GM12874 (cell line): ENCODE measurements around the gene MAML2.

ENCODE experiments used
- TF ChIP-seq, protein P1 (sequence below): IDR thresholded peaks from 2 replicates; pipeline ENCODE4 v1.5.1; 2011; ENCODE audit warnings: low read depth, mild to moderate bottlenecking, control low read depth, low read length, moderate library complexity; ENCODE audit not compliant: insufficient read depth

Gene MAML2

DNA sequence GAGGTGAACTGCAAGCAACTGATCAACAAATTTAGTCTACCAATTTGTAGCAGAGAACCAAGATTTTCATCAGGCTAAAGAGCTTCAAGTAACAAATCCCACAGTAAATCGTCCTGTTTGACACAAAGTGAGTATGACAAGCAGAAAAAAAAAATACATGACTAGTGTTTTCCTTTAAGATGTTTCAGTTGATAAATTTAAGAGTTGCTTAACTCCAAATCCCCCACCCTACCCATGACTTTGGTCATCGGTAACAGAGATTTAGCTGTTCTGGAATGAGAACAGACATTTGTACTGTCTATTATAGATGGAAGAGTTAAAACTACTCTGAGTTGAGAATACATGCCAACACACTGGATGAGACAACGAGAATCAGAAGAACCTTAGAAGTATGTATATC is 254.1 kb downstream of the MAML2 start:
- TF ChIP-seq, protein P1, sequence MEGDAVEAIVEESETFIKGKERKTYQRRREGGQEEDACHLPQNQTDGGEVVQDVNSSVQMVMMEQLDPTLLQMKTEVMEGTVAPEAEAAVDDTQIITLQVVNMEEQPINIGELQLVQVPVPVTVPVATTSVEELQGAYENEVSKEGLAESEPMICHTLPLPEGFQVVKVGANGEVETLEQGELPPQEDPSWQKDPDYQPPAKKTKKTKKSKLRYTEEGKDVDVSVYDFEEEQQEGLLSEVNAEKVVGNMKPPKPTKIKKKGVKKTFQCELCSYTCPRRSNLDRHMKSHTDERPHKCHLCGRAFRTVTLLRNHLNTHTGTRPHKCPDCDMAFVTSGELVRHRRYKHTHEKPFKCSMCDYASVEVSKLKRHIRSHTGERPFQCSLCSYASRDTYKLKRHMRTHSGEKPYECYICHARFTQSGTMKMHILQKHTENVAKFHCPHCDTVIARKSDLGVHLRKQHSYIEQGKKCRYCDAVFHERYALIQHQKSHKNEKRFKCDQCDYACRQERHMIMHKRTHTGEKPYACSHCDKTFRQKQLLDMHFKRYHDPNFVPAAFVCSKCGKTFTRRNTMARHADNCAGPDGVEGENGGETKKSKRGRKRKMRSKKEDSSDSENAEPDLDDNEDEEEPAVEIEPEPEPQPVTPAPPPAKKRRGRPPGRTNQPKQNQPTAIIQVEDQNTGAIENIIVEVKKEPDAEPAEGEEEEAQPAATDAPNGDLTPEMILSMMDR: no peak

DNA sequence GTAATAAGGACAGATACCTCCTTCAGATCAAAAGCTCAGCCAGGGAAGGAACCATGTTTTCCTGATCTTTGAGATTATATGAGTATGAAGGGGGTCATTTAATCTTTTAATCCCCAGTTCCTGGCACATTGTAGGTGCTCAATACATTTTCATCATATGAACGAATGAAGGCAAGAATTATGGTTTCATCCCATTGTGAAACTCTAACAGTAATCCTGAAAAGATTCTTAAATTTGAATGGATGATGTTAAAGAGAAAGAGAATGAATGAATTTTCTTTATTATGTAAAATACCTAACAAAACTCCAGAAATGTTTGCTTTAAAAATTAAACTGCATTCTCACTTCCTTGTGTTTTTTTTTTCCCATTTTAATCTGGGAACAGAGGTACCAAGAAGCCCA is 256.9 kb downstream of the MAML2 start:
- TF ChIP-seq, protein P1: no peak

DNA sequence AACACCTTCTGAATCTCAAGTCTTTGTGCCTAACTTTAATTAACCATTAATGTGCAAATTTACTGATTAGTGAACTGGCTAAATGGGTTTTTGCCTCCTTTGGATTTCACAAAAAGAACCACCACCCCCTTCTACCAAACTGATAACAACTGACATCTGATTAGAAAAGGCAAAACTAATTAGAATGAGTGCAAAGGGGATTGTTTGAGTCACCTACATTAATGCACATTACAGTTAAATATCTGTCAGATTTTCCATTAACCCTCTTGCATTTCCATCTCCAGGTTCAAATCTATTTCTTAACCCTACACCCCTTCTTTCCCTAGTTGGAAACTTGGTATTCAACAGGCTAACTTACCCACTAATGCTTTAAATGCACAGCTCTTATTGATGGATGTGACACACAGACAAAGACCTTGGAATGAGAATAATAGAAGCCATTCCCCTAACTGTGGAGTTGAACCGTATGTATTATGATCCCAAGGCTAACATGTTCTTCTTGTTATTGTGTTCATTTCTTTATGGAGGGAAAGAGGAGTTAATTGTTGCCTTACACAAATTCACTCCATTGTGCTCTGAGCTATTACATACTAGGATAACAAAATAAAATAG is 257.6 kb downstream of the MAML2 start:
- TF ChIP-seq, protein P1: no peak

DNA sequence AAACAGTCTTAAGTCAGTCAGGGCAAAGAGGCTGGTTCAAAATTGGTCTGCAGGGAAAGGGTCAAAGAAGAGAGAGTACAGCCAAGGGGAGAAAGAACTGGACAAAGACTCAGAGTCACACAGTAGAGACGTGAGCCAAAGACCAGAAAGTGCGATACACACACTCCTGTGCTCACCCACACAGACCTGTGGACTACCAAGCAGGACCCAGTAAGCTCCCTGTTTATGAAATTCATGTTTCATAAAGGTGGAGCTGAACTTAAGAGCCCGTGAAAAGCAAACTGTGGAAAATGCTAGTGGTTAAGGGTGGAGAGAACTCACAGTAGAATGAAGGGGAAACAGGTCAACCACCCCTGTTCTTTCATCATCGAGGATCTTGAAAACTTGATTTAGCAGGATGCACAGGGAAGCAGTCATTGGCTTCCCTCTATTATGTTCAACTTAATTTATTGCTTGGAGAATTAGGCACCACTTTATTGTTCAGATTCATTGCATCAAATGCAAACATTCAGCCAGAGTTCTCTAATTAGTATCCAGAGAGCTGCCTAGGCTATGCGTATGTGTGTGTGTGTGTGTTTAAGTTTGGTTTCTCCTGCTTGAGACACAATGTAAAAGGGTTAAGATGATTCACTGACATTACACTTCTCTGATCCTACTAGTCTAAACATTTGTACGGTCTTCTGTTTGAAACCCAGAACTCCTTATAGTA is 258.2 kb downstream of the MAML2 start:
- TF ChIP-seq, protein P1: no peak

DNA sequence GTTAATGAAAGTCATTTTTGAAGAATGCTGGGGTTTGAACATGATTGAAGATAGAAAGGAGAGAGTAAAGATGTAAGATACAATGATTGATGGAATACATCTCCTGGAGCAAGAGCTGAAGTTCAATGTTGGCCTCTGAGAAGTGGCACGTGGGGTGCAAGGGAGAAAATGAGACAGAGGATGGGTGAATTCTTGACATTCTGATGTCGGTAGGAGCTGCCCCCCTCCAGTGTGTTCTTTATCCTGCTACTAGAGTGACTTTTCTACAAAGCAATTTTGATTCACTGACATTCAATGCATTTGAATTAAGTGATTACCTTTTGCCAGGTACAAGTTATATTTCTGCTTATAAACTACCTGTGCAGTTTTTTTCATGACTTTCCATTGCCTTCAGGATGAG is 260.1 kb downstream of the MAML2 start:
- TF ChIP-seq, protein P1: no peak

DNA sequence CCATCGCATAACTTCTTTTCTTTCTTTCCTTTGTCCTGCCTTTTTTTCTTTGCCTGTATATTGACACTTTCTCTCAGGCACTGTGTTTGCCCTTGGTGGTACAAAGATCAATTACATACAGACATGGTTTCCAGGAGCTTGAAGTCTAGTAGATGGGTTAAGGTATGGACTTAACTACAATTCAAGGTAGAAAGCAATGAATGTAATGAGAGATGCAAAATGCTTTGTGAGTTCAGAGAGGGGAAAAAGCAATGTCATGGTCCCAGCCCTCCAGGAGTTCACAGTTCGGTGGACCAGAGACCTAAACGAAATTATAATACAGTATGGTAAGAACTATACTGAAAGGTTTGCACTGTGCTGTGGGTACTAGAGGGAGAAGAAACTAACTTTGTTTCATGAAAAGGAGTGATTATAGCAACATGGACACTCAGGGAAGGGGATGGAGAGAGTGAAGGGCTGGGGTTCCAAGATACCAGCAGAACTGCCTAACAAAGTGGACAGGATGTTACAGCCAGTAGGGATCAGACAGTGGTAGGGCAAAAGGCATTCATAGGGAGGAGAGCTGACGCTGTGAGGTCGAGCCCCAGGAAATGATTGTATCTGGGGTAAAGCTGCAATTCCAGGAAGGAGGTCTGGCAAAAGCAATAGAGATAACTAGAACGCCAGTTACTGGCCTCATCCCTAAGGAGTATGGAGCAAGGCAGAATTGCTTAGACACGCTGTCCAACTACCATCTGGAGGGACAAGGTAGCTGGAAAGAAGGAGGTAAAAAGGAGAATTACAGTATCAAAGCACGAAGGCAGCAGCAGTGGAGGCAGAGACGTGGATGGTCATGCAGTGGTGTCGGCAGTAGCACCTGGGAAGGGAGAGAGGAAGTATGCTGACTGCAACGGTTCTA is 260.7 kb downstream of the MAML2 start:
- TF ChIP-seq, protein P1: no peak

DNA sequence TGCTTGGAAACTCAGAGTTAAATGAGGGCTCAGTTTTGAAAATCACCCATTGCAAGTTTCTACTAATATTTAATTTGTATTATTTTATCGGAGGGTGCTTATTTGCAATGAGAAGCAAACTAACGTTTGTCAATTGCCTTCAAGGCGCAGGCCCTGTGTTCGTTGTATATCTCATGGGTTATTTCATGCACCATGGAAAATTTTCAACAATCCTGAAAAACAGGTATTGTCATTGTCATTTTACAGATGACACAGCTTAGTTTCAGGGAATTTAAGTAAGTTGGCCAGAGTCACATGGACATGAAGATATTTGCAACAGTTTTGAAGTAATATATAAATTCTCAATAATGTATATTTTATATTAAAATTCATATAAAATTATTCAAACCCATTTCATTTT is 261.4 kb downstream of the MAML2 start:
- TF ChIP-seq, protein P1: no peak
